Measurements from ENCODE around the gene NUDT6.

GRCh38 chr4:122865425-122865824, 57.0 kb downstream of the NUDT6 start:
- TF ChIP-seq CTCF (IDR thresholded peaks at IDR 0.05) (no peak), REST (IDR thresholded peaks at IDR 0.05; ENCODE audit: low read depth, low read length) (no peak), NFIC (IDR thresholded peaks at IDR 0.05; ENCODE audit: borderline replicate concordance) (no peak), CHD2 (IDR thresholded peaks at IDR 0.05; ENCODE audit: low read length, partially characterized antibody) (no peak), EZH2phosphoT487 (IDR thresholded peaks at IDR 0.05; ENCODE audit: borderline replicate concordance, low read depth) (no peak), TCF12 (IDR thresholded peaks at IDR 0.05) (no peak), TEAD4 (IDR thresholded peaks at IDR 0.05; ENCODE audit: borderline replicate concordance, insufficient read depth) (no peak), RAD21 (IDR thresholded peaks at IDR 0.05; ENCODE audit: low read length) (no peak)

All from SK-N-SH (cell line).